Measurements from ENCODE around the gene COQ8B.
"Not testable (repeated sequence)": the region's sequence is repeated elsewhere in the genome, so short reads cannot be mapped to it uniquely, and the experiment has no call there.

COQ8B gene

DNA sequence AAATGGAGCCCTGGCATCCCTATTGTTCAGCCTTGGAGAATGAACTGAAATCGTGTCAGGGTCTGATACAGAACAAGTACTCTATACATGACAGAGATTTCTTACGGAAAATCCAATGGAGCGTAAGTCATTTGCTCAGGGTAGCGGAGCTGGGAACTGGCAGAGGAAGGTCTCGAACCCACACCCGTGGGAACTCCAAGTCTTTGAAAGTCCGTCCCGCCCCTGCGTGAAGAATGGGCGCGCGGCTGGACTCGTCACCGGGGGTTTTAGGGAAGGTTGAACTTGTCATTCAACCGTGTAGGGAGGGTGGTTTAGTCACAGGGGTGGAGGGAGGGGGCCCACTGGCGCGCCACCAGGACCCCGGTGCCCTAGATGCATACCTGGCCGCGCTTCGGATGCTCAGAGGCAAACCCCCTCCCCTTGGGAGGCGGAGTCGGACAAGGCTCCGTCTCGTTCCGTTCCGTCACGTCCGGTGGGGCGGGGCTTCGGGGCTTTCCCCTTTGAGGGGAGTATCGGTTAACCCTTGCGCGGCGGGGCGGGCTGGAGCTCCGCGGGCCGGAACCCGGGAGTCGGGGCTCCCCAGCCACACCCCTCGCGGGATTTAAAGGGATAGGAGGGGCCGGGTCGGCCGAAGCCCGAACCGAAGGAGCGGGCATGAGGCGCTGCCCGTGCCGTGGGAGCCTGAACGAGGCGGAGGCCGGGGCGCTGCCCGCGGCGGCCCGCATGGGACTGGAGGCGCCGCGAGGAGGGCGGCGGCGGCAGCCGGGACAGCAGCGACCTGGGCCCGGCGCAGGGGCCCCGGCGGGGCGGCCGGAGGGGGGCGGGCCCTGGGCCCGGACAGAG lies at the start of gene COQ8B, which contains the start of gene ITPKC:
COQ8B (minus strand) TSS at position 405 of the 843 bp plus-strand sequence. CDS start 2,254 bp downstream, outside the sequence.
ITPKC (plus strand) TSS at position 631 of the 843 bp plus-strand sequence; CDS start at position 655, 24 bp downstream.
- Mint-ChIP-seq H3K9me3 (no peaks in the 10 kb centered on the region), H3K27ac (peak within 1 kb of the TSS; percentile 98), H3K36me3 (peaks cover 14% of the 10 kb centered on the region), H3K4me1 (peaks cover 41% of the 10 kb centered on the region), H3K27me3 (no peaks in the 10 kb centered on the region), H3K4me3 (peak within 1 kb of the TSS; percentile 89)
- DNase-seq (ENCODE audit: low spot score in 2 of 2) (peak; percentile 99), ATAC-seq (ENCODE audit: low read depth) (peak; percentile 75)

DNA sequence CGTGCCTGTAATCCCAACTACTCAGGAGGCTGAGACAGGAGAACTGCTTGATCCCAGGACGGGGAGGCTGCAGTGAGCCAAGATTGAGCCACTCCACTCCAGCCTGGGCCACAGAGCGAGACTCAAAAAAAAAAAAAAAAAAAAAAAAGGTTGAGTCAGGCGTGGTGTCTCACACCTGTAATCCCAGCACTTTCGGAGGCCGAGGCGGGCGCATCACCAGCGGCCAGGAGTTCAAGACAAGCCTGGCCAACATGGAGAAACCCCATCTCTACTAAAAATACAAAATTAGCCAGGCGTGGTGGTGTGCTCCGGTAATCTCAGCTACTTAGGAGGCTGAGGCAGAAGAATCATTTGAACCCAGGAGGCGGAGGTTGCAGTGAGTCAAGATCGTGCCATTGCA lies 49.7 kb upstream of the COQ8B start:
- Mint-ChIP-seq H3K4me1 (peaks cover 13% of the 10 kb centered on the region), H3K36me3 (peaks cover 44% of the 10 kb centered on the region)
- not testable (repeated sequence) for H3K4me3 Mint-ChIP-seq

DNA sequence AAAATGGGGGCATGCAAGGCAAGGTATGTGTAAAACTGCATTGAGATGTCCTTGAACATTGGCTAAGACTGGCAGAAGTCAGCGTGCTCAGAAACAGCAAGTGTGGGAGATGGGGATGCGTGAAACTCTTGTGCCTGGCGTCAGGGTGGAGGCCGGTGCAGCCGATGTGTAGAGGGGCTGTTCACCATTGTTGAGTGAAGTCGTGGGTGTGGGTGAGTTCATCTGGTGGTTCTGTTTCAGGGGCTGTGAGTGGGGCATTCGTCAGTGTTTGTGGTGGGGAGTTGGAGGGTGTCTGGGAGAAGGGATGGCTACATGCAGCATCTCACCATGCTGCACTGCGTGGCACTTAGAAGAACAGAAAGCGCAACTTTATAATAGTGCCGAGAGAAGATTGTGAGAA lies 47.3 kb upstream of the COQ8B start:
- no peak overlapping the region for H3K4me3 Mint-ChIP-seq
- H3K27me3 Mint-ChIP-seq: no peaks in the 10 kb centered on the region
- H3K4me1 Mint-ChIP-seq: peaks cover 8% of the 10 kb centered on the region
- ATAC-seq (ENCODE audit: low read depth): no peak
- H3K27ac Mint-ChIP-seq: no peak overlapping the region
- peaks cover 47% of the 10 kb centered on the region for H3K36me3 Mint-ChIP-seq
- DNase-seq (ENCODE audit: low spot score in 2 of 2): no peak
- H3K9me3 Mint-ChIP-seq: no peaks in the 10 kb centered on the region

More for the DNA sequence above, 49.7 kb upstream of the COQ8B start:
- DNase-seq (ENCODE audit: low spot score in 2 of 2); H3K27me3 Mint-ChIP-seq; H3K27ac Mint-ChIP-seq; ATAC-seq (ENCODE audit: low read depth); H3K9me3 Mint-ChIP-seq: not testable (repeated sequence)

DNA sequence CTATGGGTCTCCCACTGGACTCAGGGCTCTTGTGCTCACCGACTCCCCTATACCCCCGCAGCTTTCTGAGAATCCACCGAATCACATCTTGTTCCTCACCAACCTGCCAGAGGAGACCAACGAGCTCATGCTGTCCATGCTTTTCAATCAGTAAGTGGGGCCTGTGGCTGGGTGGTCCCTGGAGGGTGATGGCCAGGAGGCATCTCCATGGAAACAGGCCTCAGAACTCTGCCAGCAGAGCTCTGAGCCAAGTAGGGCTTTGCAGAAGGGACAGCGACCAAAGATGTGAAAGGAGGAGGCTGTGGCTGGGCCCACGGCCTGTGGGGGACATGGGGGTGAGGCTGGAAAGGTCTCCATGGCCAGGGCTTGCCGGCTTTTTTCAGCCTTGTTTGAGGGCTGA lies 46.8 kb upstream of the COQ8B start:
- H3K4me3 Mint-ChIP-seq: no peak overlapping the region
- peaks cover 44% of the 10 kb centered on the region for H3K36me3 Mint-ChIP-seq
- no peaks in the 10 kb centered on the region for H3K27me3 Mint-ChIP-seq
- DNase-seq (ENCODE audit: low spot score in 2 of 2) (no peak), ATAC-seq (ENCODE audit: low read depth) (no peak)
- H3K9me3 Mint-ChIP-seq: no peaks in the 10 kb centered on the region
- H3K4me1 Mint-ChIP-seq: peaks cover 6% of the 10 kb centered on the region
- H3K27ac Mint-ChIP-seq: no peak overlapping the region

DNA sequence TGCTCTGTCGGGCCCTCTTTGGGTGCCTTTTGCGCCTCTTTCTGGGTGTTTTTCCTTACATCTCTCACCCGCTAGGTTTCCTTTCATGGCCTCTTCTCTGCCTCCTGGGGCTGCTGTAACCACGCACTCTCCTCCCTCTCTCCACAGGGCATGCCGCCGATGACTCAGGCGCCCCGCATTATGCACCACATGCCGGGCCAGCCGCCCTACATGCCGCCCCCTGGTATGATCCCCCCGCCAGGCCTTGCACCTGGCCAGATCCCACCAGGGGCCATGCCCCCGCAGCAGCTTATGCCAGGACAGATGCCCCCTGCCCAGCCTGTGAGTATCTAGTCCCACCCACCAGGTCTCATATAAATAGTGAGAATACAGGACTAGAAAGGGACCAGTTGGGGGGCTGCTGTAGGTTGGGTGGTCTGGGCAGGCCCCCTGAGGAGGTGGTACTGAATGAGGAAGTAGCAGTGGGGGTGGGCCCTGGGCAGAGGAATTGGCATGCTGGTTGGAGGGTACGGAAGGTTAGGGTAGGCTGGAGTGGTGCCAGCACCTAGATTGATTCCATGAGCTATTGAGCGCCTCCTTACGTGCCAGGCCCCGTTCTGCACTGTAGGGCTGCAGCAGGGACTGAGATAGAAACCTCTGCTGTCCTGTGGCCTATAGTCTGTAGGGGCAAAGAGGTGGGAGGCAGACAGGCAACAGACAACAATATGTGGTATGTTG lies 46.2 kb upstream of the COQ8B start:
- no peak for ATAC-seq (ENCODE audit: low read depth)
- H3K36me3 Mint-ChIP-seq: peaks cover 48% of the 10 kb centered on the region
- no peaks in the 10 kb centered on the region for H3K9me3 Mint-ChIP-seq
- H3K27ac Mint-ChIP-seq: no peak overlapping the region
- no peak for DNase-seq (ENCODE audit: low spot score in 2 of 2)
- no peaks in the 10 kb centered on the region for H3K27me3 Mint-ChIP-seq
- H3K4me1 Mint-ChIP-seq: peaks cover 6% of the 10 kb centered on the region
- no peak overlapping the region for H3K4me3 Mint-ChIP-seq

DNA sequence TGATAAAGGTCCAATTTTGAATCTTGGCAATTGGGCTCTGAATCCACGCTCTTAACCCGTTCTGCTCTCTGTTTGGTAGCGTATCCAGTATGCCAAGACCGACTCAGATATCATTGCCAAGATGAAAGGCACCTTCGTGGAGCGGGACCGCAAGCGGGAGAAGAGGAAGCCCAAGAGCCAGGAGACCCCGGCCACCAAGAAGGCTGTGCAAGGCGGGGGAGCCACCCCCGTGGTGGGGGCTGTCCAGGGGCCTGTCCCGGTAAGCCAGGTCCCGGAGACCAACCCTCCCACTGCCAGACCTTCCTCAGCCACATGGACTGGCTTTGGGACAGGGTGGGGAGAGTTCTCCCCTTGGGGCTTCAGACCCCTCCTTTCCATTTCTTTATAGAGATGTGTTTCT lies 42.7 kb upstream of the COQ8B start:
- Mint-ChIP-seq H3K27ac (peak overlapping the region; percentile 48), H3K36me3 (peaks cover 54% of the 10 kb centered on the region), H3K4me1 (peaks cover 28% of the 10 kb centered on the region), H3K27me3 (no peaks in the 10 kb centered on the region), H3K4me3 (no peak overlapping the region), H3K9me3 (no peaks in the 10 kb centered on the region)
- no peak for DNase-seq (ENCODE audit: low spot score in 2 of 2)
- no peak for ATAC-seq (ENCODE audit: low read depth)

DNA sequence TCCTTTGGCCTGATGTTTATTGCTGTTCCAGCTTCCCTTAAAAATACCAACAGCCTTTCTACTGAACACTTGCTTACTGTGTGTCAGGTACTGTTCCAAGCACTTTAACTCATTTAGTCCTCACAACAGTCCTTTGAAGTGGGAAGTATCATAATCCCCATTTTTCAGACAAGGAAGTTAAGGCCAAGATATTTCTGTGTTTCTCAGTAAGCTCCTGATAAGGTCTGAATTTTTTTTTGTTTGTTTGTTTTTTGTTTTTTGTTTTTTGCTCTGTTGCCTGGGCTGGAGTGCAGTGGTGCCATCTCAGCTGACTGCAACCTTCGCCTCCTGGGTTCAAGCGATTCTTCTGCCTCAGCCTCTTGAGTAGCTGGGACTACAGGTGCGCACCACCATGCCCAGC lies 41.8 kb upstream of the COQ8B start:
- Mint-ChIP-seq H3K27ac (no peak overlapping the region), H3K36me3 (peaks cover 47% of the 10 kb centered on the region), H3K27me3 (no peaks in the 10 kb centered on the region), H3K4me3 (no peak overlapping the region), H3K9me3 (no peaks in the 10 kb centered on the region), H3K4me1 (peaks cover 28% of the 10 kb centered on the region)
- ATAC-seq (ENCODE audit: low read depth) (no peak), DNase-seq (ENCODE audit: low spot score in 2 of 2) (no peak)

DNA sequence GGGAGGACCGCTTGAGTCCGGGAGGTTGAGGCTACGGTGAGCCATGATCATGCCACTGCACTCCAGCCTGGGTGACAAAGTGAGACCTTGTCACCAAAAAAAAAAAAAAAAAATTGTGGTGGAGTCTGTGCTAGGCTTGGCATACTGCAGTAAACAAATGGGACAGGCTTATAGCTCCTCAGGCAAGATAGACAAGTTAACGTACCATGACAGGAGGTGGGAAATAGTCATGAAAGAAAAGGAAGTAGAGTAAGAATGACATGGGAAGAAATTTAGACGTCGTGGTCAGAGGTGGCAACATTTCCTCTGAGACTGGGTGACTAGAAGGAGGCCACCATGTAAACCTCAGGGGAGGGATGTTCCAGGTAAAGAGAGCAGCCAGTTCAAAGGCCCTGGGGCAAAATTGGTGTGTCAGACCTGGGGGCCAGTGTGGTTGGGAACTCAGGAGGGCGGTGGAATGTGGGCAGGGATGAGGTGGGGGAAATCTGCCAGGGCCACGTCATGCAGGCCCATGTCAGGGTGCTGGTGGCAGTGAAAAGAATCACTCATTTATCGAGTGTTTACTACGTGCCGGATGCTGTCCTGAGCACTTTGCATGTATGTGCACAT lies 39.9 kb upstream of the COQ8B start:
- Mint-ChIP-seq H3K9me3 (no peaks in the 10 kb centered on the region), H3K4me3 (peak overlapping the region; percentile 2), H3K36me3 (peaks cover 31% of the 10 kb centered on the region), H3K27ac (peak overlapping the region; percentile 19), H3K4me1 (peaks cover 32% of the 10 kb centered on the region), H3K27me3 (no peaks in the 10 kb centered on the region)
- DNase-seq (ENCODE audit: low spot score in 2 of 2) (no peak), ATAC-seq (ENCODE audit: low read depth) (no peak)

DNA sequence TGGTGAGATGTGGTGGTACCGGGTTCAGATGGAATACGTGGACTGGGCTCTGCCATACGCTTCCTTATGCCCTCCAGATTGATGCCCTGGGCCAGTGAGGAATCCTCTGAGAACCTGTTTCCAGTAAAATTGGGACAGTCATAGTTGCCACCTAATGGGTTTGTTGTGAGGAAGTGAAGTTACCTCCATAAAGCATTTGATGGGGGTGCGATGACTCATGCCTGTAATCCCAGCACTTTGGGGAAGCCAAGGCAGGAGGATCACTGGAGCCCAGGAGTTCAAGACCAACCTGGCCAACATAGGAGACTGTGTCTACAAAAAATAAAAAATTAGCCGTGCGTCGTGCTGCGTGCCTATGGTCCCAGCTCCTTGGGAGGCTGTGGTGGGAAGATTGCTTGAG lies 39.1 kb upstream of the COQ8B start:
- H3K27ac Mint-ChIP-seq: no peak overlapping the region
- H3K36me3 Mint-ChIP-seq: peaks cover 28% of the 10 kb centered on the region
- ATAC-seq (ENCODE audit: low read depth) (no peak), DNase-seq (ENCODE audit: low spot score in 2 of 2) (no peak)
- H3K4me3 Mint-ChIP-seq: peak overlapping the region; percentile 79
- no peaks in the 10 kb centered on the region for H3K9me3 Mint-ChIP-seq
- no peaks in the 10 kb centered on the region for H3K27me3 Mint-ChIP-seq
- H3K4me1 Mint-ChIP-seq: peaks cover 34% of the 10 kb centered on the region

DNA sequence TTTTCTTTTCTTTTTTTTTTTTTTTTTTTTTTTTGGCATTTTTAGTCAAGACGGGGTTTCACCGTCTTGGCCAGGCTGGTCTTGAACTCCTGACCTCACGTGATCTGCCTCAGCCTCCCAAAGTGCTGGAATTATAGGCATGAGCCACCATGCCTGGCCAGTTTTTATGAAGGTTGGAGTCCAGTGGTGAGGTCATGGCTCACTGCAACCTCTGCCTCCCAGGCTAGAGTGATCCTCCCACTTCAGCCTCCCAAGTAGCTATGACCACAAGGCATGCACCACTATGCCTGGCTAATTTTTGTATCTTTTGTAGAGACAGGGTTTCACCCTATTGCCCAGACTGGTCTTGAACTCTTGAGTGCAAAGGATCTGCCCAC lies 38.5 kb upstream of the COQ8B start:
- peak overlapping the region; percentile 51 for H3K27ac Mint-ChIP-seq
- ATAC-seq (ENCODE audit: low read depth): no peak
- H3K4me1 Mint-ChIP-seq: peaks cover 35% of the 10 kb centered on the region

DNA sequence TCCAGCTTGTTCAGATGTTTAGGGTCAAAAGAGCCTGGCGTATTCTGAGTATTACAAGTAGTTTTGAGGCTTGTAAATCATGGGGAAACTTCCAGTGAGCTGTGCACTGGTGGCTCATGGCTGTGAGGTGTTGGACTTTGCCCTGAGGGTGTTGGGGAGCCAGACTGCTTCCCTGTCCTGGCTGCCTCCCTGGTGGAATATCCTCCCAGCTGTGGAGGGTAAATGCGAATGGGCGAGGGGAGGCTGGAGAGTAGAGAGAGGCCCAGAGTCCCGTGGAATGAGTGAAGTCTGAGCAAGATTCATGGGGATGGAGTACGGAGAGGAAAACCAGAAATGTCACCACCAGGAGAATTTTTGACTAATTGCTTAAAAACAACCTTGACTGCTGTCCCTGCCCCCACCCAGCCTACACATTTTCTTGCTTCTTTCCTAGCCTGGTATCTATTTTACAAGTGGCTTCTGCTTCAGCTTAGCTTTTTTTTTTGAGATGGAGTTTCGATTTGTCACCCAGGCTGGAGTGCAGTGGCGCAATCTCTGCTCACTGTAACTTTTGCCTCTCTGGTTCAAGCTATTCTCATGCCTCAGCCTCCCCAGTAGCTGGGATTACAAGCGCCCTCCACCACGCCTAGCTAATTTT lies 38.0 kb upstream of the COQ8B start:
- H3K4me1 Mint-ChIP-seq: peaks cover 39% of the 10 kb centered on the region

More for the DNA sequence above, 38.5 kb upstream of the COQ8B start:
- H3K4me3 Mint-ChIP-seq: peak overlapping the region; percentile 79
- DNase-seq (ENCODE audit: low spot score in 2 of 2): no peak
- H3K36me3 Mint-ChIP-seq: peaks cover 25% of the 10 kb centered on the region
- H3K27me3 Mint-ChIP-seq: no peaks in the 10 kb centered on the region
- no peaks in the 10 kb centered on the region for H3K9me3 Mint-ChIP-seq

DNA sequence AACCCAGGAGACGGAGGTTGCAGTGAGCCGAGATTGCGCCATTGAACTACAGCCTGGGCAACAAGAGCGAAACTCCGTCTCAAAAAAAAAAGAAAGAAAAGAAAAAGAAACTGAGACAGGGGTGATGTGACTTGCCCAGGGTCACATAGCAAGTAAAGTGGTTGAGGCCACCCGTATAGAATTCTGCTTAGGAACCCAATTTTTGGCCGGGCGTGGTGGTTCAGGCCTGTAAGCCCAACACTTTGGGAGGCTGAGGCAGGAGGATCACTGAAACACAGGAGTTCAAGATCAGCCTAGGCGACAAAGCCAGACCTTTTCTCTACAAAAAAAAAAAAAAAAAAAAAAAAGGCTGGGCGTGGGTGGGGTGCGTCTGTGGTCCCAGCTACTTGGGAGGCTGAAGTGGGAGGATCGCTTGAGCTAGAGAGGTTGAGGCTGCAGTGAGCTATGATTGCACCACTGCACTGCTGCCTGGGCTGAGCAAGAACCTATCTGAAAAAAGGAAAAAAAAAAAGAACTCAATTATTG lies 35.6 kb upstream of the COQ8B start:
- no peaks in the 10 kb centered on the region for H3K27me3 Mint-ChIP-seq
- H3K36me3 Mint-ChIP-seq: peaks cover 15% of the 10 kb centered on the region
- no peak for DNase-seq (ENCODE audit: low spot score in 2 of 2)
- H3K4me1 Mint-ChIP-seq: peaks cover 51% of the 10 kb centered on the region
- H3K9me3 Mint-ChIP-seq: no peaks in the 10 kb centered on the region
- peak overlapping the region; percentile 100 for H3K4me3 Mint-ChIP-seq
- peak overlapping the region; percentile 95 for H3K27ac Mint-ChIP-seq
- no peak for ATAC-seq (ENCODE audit: low read depth)

More for the DNA sequence above, 38.0 kb upstream of the COQ8B start:
- Mint-ChIP-seq H3K4me3 (peak overlapping the region; percentile 79), H3K27ac (peak overlapping the region; percentile 51), H3K36me3 (peaks cover 22% of the 10 kb centered on the region), H3K9me3 (no peaks in the 10 kb centered on the region), H3K27me3 (no peaks in the 10 kb centered on the region)
- no peak for DNase-seq (ENCODE audit: low spot score in 2 of 2)
- no peak for ATAC-seq (ENCODE audit: low read depth)

DNA sequence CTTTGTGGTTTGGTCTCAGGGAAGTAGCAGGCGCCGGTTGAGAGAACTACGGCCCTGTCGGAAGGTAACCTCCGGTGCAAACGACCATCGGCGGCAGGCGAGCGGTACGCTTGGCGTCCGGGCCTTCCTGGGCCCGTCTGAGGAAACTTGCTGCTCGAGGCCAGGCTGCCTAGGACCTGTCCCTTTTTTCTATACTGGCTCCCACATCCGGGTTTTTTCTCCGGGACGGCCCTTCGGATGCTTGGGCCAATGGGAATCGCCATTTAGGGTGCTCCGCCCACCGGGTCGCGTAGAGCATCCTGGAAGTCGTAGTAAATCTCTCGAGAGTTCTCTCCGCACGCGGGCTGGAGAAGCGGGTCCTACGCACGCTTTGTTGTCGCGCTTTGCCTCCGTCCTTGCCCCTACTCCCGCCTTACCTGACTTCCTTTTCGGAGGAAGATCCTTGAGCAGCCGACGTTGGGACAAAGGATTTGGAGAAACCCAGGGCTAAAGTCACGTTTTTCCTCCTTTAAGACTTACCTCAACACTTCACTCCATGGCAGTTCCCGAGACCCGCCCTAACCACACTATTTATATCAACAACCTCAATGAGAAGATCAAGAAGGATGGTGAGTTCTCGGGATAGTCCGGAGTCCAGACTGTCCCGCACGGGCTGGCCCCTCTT lies 34.3 kb upstream of the COQ8B start, which contains the start of gene SNRPA:
SNRPA (plus strand) TSS at position 330 of the 664 bp plus-strand sequence; CDS start at position 536, 206 bp downstream.
- H3K36me3 Mint-ChIP-seq: peaks cover 9% of the 10 kb centered on the region
- H3K4me1 Mint-ChIP-seq: peaks cover 45% of the 10 kb centered on the region
- peak within 1 kb of the TSS; percentile 100 for H3K4me3 Mint-ChIP-seq
- no peaks in the 10 kb centered on the region for H3K27me3 Mint-ChIP-seq
- peak within 1 kb of the TSS; percentile 95 for H3K27ac Mint-ChIP-seq
- peak in 1 of 2 donors; percentile 96 for DNase-seq (ENCODE audit: low spot score in 2 of 2)
- no peaks in the 10 kb centered on the region for H3K9me3 Mint-ChIP-seq
- ATAC-seq (ENCODE audit: low read depth): peak; percentile 65
